Camera-type eye (tissue), 1 donor: ENCODE results near the gene MRPL32. TPM values are rescaled to one million over a fixed set of nuclear protein-coding genes. Genes with fewer than 3 reads are reported as not detected.

Experiments used
- total RNA-seq: library from RNA; depleted of rRNA; stranded (reverse); fragments of >200 nt; gene quantifications from one replicate; pipeline ENCODE4 v1.2.3, GENCODE V29; 2014

Gene MRPL32
- 50.1 TPM for total RNA-seq

GRCh38 chr7:42931834-42932651 lies at the start of gene MRPL32, which contains the start of gene PSMA2:
Gene MRPL32, plus strand, starts transcription at chr7:42932376. Its CDS starts 11 bp downstream, at chr7:42932387.
Gene PSMA2, minus strand, starts transcription at chr7:42932174. Its CDS starts 16 bp downstream, at chr7:42932158.

GRCh38 chr7:42911454-42912447 lies 20.4 kb upstream of the MRPL32 start, which contains the start of gene C7orf25:
Gene C7orf25, minus strand, starts transcription at chr7:42912070. Its CDS starts 1,170 bp downstream, at chr7:42910900.

Other genes with a start within 250 kb of the MRPL32 start
- gene C7orf25, start 20.3 kb upstream of the MRPL32 start, total RNA-seq: 13.9 TPM
- 42.6 TPM for gene PSMA2, start 202 bp upstream of the MRPL32 start, total RNA-seq
- gene HECW1, start 180.3 kb downstream of the MRPL32 start, total RNA-seq: 11.8 TPM